Caco-2 (cell line): ENCODE results near the gene SLC38A6. TPM values are rescaled to one million over a fixed set of nuclear protein-coding genes. Genes with fewer than 3 reads are reported as not detected.

Experiments used
- BruUV-seq: library from RNA; stranded (reverse); fragments of 400-500 nt; replicated peaks from 2 replicates; lab custom pipeline; 2021; lab: Mats Ljungman, UMichigan
- CTCF ChIA-PET: fragments of 300-600 bp; sonication (Branson Sonifier 250); formaldehyde crosslinking; loops from one replicate; lab custom pipeline; 2022; ENCODE audit warnings: antibody characterized with exemption; lab: Charles Lee
- POLR2A ChIA-PET: fragments of 300-600 bp; sonication (Branson Sonifier 250); formaldehyde crosslinking; loops from one replicate; lab custom pipeline; 2022; ENCODE audit warnings: antibody characterized with exemption; lab: Charles Lee
- DNase-seq, 2 experiments: peaks; one replicate each; pipeline versions ENCODE4 v3.0.0 to v3.0.0-alpha.2; 2020 to 2022
- H3K27me3 ChIP-seq: replicated peaks from 2 replicates; pipeline ENCODE4 v1.6.0; 2011; ENCODE audit warnings: low read length; ENCODE audit not compliant: control insufficient read depth, insufficient read depth
- H3K36me3 ChIP-seq: 2 replicates; pipeline ENCODE4 v1.5.1; 2011; ENCODE audit warnings: low read length; ENCODE audit not compliant: control insufficient read depth, insufficient read depth
- H3K4me1 ChIP-seq: fragments of 250-450 bp; sonication (Bioruptor Pico); 2 replicates; pipeline ENCODE4 v1.5.1; 2020; ENCODE audit warnings: mild to moderate bottlenecking
- H3K4me3 ChIP-seq: 2 replicates; pipeline ENCODE4 v1.5.1; 2011; ENCODE audit warnings: low read depth, mild to moderate bottlenecking, control low read depth, low read length
- H3K9me3 ChIP-seq: fragments of 250-450 bp; sonication (Bioruptor Pico); 2 replicates; pipeline ENCODE4 v1.5.1; 2020; ENCODE audit warnings: mild to moderate bottlenecking, moderate library complexity
- H3K27ac Mint-ChIP-seq: one replicate; pipeline ENCODE4 v1.8.0; 2022; ENCODE audit warnings: mixed read lengths; ENCODE audit not compliant: unreplicated experiment
- H3K27me3 Mint-ChIP-seq: one replicate; pipeline ENCODE4 v1.8.0; 2022; ENCODE audit warnings: mixed read lengths; ENCODE audit not compliant: insufficient read depth, unreplicated experiment
- H3K36me3 Mint-ChIP-seq: one replicate; pipeline ENCODE4 v1.8.0; 2022; ENCODE audit warnings: mild to moderate bottlenecking, mixed read lengths; ENCODE audit not compliant: insufficient read depth, unreplicated experiment
- H3K4me1 Mint-ChIP-seq: one replicate; pipeline ENCODE4 v1.8.0; 2022; ENCODE audit warnings: low read depth, mixed read lengths; ENCODE audit not compliant: unreplicated experiment
- H3K4me3 Mint-ChIP-seq: one replicate; pipeline ENCODE4 v1.8.0; 2022; ENCODE audit warnings: mild to moderate bottlenecking, moderate library complexity, mixed read lengths; ENCODE audit not compliant: unreplicated experiment
- H3K9me3 Mint-ChIP-seq: one replicate; pipeline ENCODE4 v1.8.0; 2022; ENCODE audit warnings: mixed read lengths; ENCODE audit not compliant: unreplicated experiment
- intact Hi-C: fragments of 100-400 bp; cut with micrococcal nuclease; formaldehyde crosslinking; loops from one replicate; pipeline ENCODE4 v1.10.0; 2022; ENCODE audit not compliant: unreplicated experiment
- total RNA-seq: library from RNA; stranded (reverse); gene quantifications from 2 replicates; pipeline ENCODE4 v1.2.3, GENCODE V29; 2022
- TF ChIP-seq, protein P1 (sequence below), 2 experiments: fragments of 200-600 bp in 1 of 2; IDR thresholded peaks; 1 replicate in 1 of 2; 2 replicates in 1 of 2; pipeline versions ENCODE4 v1.5.1 to v1.8.0; 2011 to 2022; ENCODE audit warnings: antibody characterized with exemption in 1 of 2, control low read depth in 1 of 2, inconsistent platforms in 1 of 2, low read depth in 1 of 2, low read length in 1 of 2, mild to moderate bottlenecking in 1 of 2, moderate library complexity in 1 of 2; ENCODE audit not compliant: insufficient read depth in 1 of 2, severe bottlenecking in 1 of 2, unreplicated experiment in 1 of 2

Gene SLC38A6
- total RNA-seq, 1 experiment from 2014 or later, result 11.5 TPM

DNA sequence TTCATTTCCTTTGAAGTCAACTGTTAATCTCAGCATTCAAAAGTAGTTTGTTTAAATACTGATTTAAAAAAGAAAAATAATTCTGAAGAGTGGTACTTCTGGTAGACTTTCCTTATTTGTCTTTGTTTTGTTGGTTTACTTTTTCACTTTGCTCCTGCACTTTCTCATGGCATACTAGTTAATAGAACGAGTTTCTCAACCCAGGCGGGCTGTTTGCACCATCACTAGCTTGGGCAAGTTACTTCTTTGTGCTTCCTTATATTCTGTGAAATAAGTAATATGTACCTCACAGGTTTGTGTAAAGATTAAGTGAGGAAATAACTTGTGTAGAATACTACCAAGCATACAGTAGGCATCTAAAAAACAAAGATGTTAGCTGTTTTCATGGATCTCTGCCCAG lies 45.5 kb downstream of the SLC38A6 start:
- Histone ChIP-seq H3K27me3 (no peaks in the 10 kb centered on the region), H3K9me3 (no peaks in the 10 kb centered on the region), H3K36me3 (no peaks in the 10 kb centered on the region), H3K4me1 (no peaks in the 10 kb centered on the region), H3K4me3 (no peak overlapping the region)
- TF ChIP-seq, protein P1, sequence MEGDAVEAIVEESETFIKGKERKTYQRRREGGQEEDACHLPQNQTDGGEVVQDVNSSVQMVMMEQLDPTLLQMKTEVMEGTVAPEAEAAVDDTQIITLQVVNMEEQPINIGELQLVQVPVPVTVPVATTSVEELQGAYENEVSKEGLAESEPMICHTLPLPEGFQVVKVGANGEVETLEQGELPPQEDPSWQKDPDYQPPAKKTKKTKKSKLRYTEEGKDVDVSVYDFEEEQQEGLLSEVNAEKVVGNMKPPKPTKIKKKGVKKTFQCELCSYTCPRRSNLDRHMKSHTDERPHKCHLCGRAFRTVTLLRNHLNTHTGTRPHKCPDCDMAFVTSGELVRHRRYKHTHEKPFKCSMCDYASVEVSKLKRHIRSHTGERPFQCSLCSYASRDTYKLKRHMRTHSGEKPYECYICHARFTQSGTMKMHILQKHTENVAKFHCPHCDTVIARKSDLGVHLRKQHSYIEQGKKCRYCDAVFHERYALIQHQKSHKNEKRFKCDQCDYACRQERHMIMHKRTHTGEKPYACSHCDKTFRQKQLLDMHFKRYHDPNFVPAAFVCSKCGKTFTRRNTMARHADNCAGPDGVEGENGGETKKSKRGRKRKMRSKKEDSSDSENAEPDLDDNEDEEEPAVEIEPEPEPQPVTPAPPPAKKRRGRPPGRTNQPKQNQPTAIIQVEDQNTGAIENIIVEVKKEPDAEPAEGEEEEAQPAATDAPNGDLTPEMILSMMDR (IDR thresholded peaks at IDR 0.05; ENCODE audit: insufficient read depth in 1 of 2, low read depth in 1 of 2, low read length in 1 of 2, severe bottlenecking in 1 of 2, unreplicated experiment in 1 of 2), result no peak
- no peaks in the 10 kb centered on the region for H3K9me3 Mint-ChIP-seq
- CTCF ChIA-PET, result interaction anchor here (1.6 kb wide), 1 partner anchor 402 kb away, joined by 12 read pairs; no protein-coding TSS in a partner anchor
- H3K4me3 Mint-ChIP-seq, result no peak overlapping the region
- H3K4me1 Mint-ChIP-seq, result no peaks in the 10 kb centered on the region
- intact Hi-C loops, result loop anchor here (5.0 kb wide), 1 partner anchor 171 kb away; no protein-coding TSS in a partner anchor
- H3K27ac Mint-ChIP-seq, result no peak overlapping the region
- POLR2A ChIA-PET, result no interaction called here
- H3K27me3 Mint-ChIP-seq, result no peaks in the 10 kb centered on the region
- DNase-seq, result no peak
- no TSS peak for BruUV-seq
- no peaks in the 10 kb centered on the region for H3K36me3 Mint-ChIP-seq

DNA sequence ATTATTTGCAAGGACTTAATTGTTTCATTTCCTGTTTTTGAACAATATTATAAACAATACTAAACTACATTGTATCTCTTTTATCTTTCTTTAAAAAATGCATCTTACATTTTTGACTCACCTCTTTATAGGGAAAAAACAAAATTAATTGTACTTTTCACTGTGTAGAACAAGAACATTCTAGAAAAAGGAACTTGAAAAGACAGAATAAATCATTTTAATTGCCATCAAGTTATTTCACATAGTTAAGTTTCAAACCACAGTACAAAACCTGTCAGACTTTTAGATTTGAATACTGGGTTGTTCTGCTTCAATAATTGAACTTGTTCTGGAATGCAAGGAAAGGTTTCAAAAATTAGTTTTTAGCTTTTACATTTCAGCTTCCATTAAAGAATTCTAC lies 50.0 kb downstream of the SLC38A6 start:
- Mint-ChIP-seq H3K27ac (no peak overlapping the region), H3K9me3 (no peaks in the 10 kb centered on the region), H3K27me3 (no peaks in the 10 kb centered on the region), H3K4me3 (no peak overlapping the region), H3K36me3 (no peaks in the 10 kb centered on the region), H3K4me1 (no peaks in the 10 kb centered on the region)
- no peaks in the 10 kb centered on the region for H3K36me3 ChIP-seq
- DNase-seq, result no peak
- intact Hi-C loops, result no loop called here
- H3K4me3 ChIP-seq, result no peak overlapping the region
- no TSS peak for BruUV-seq
- no peaks in the 10 kb centered on the region for H3K9me3 ChIP-seq
- TF ChIP-seq, protein P1 (IDR thresholded peaks at IDR 0.05; ENCODE audit: insufficient read depth in 1 of 2, low read depth in 1 of 2, low read length in 1 of 2, severe bottlenecking in 1 of 2, unreplicated experiment in 1 of 2), result no peak
- no peaks in the 10 kb centered on the region for H3K27me3 ChIP-seq
- ChIA-PET POLR2A (no interaction called here), CTCF (no interaction called here)
- no peaks in the 10 kb centered on the region for H3K4me1 ChIP-seq

DNA sequence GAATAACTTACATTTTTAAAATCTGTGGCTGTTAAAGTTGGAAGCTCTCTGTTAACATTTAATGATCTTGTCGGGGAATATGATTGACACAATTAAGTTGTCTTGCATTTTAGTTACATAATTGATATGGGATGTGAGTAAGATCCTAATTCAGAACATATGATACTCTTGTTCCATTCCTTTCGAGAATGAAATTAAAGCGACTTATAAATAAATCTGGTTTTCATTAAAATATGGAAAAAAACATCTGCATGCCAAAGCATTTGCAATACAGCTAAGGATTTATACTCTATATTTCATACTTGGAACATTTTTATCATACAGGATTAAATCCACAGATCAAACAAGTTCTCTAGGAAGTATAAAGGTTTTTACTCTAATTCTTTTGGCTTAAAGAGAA lies 52.0 kb downstream of the SLC38A6 start:
- Mint-ChIP-seq H3K27me3 (no peaks in the 10 kb centered on the region), H3K9me3 (no peaks in the 10 kb centered on the region), H3K4me1 (no peaks in the 10 kb centered on the region), H3K27ac (no peak overlapping the region), H3K36me3 (no peaks in the 10 kb centered on the region), H3K4me3 (no peak overlapping the region)
- ChIA-PET CTCF (no interaction called here), POLR2A (no interaction called here)
- Histone ChIP-seq H3K4me1 (no peaks in the 10 kb centered on the region), H3K9me3 (no peaks in the 10 kb centered on the region), H3K36me3 (no peaks in the 10 kb centered on the region), H3K4me3 (no peak overlapping the region), H3K27me3 (no peaks in the 10 kb centered on the region)
- intact Hi-C loops, result no loop called here
- no peak for DNase-seq
- TF ChIP-seq, protein P1 (IDR thresholded peaks at IDR 0.05; ENCODE audit: insufficient read depth in 1 of 2, low read depth in 1 of 2, low read length in 1 of 2, severe bottlenecking in 1 of 2, unreplicated experiment in 1 of 2), result no peak
- BruUV-seq, result no TSS peak
